ENCODE measurements around the gene EFNA4.

The EFNA4 gene

GRCh38 chr1:155075535-155075934, 12.0 kb downstream of the EFNA4 start:
- no peak for DNase-seq

- DNase-seq: no peak
These were observed 12.8 kb downstream of the EFNA4 start for GRCh38 chr1:155076371-155076770.

DNA sequence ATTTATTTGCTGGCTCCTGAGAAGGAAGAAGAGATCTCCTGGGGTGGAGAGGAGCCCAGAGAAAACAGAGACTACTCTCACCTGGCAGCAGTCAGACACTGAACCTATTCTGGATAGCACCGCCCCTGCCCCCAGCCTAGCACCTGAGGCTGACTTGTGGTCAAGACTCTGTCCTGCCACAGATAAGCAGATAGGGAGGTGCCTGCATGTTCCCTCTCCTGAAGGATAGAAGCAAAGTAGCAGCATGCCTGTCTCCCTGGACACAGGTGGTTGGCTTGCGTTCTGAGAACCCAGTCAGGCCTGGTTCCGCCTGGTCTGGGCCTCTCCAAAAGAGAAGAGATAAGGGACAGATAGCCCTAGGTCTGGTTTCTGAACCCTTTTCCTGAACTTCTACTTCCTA, 13.8 kb downstream of the EFNA4 start:
- DNase-seq: no peak

- DNase-seq: no peak
These were observed 14.4 kb downstream of the EFNA4 start for GRCh38 chr1:155077758-155078445.

GRCh38 chr1:155078469-155079209, 15.1 kb downstream of the EFNA4 start, which contains the start of gene EFNA3:
EFNA3 (plus strand) TSS chr1:155078837; CDS start chr1:155078942, 105 bp downstream.
- peak; percentile 59 for DNase-seq

DNA sequence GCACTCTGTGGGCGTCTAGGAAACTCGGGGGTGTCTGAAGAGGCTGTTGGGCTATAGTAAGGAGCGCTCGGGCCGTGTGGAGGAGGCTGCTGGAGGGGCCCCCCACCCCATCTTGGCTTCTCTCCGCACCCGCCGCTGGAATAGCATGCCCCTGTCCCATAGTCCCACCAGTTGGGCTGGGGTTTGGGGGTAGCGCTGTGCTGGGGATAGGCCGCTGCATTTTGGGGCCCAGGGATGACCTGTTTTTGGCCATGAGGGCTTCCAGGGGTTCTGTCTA, 15.6 kb downstream of the EFNA4 start:
- DNase-seq: no peak

GRCh38 chr1:155079487-155080311, 16.2 kb downstream of the EFNA4 start:
- DNase-seq: no peak

- no peak for DNase-seq
These were observed 17.0 kb downstream of the EFNA4 start for GRCh38 chr1:155080312-155081228.

GRCh38 chr1:155081472-155082300, 18.1 kb downstream of the EFNA4 start:
- no peak for DNase-seq

GRCh38 chr1:155082301-155083051, 18.9 kb downstream of the EFNA4 start:
- DNase-seq: no peak

DNA sequence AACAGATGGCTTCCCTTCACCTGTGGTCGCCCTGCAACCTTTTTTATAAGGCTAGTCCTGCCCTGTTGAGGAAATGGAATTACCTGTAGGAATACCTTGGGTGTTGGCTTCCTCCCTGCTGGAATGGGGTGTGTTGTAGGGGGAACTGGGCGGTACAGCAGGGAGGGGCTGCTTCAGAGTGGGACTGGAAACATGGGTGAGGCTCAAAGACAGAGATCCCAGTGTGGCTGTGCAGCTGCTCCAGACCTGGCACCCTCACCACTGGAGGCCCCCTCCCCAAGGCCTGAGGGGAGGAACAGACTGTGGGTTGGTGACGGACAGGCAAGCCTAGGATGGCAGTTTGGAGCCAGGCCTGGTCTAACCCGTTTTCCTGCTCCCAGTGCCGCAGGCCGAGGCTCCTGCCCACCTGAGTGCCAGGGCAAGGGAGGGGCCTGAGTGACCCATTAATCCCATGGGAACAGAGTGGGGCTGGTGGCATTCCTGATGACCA, 19.6 kb downstream of the EFNA4 start:
- DNase-seq: no peak

- no peak for DNase-seq
These were observed 20.6 kb downstream of the EFNA4 start for GRCh38 chr1:155083865-155084721.

DNA sequence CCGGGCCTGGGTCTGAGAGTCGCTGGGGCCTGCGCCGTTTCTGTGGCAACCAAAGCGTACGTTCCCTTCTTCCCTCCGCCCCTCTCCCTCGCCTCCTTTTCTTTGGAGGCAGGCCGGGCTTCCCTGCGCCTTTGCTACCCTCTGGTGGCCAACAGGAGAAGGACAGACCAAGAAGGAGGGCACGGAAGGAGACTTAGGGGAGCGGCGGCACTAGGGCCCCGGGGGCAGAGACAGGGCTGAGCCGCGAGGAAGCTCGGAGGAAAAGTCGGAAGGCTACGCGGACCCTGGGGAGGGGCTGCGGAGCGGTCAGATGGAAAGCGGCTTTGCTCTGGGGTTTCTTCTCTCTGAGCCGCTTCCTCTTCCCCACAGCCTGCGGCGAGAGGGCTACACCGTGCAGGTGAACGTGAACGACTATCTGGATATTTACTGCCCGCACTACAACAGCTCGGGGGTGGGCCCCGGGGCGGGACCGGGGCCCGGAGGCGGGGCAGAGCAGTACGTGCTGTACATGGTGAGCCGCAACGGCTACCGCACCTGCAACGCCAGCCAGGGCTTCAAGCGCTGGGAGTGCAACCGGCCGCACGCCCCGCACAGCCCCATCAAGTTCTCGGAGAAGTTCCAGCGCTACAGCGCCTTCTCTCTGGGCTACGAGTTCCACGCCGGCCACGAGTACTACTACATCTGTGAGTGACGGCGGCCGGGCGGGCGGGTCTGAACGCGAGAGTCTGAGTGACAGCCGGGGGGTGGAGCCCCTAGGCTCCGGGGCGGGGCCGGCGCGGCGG, 21.4 kb downstream of the EFNA4 start:
- peak; percentile 85 for DNase-seq

DNA sequence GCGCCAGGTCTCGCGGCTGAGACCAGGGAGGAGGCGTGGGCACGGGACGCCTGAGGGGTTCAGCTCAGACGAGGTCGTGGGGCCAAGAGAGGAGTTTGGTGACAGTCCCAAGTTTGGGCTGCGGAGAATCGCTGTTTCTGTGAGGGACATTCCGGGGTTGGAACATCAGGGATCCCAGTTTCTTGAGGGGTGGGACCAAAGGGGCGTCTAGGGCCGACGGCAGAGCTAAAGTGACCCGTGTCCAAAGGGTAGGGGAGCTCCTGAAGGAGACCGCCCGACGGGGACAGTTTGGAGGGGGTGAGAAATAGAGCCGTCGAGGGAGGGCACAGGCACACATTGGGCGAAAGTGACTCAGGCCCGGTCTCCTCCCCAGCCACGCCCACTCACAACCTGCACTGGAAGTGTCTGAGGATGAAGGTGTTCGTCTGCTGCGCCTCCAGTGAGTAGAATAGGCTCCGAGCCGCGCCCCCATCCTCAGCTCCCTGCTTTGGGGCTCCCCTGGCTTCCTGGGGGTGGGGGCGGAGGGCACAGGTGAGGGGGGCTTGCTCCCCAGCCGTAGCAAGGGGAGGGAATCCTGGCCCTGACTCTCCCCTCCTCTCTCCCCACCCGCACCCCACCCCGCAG, 22.1 kb downstream of the EFNA4 start:
- peak; percentile 74 for DNase-seq

DNA sequence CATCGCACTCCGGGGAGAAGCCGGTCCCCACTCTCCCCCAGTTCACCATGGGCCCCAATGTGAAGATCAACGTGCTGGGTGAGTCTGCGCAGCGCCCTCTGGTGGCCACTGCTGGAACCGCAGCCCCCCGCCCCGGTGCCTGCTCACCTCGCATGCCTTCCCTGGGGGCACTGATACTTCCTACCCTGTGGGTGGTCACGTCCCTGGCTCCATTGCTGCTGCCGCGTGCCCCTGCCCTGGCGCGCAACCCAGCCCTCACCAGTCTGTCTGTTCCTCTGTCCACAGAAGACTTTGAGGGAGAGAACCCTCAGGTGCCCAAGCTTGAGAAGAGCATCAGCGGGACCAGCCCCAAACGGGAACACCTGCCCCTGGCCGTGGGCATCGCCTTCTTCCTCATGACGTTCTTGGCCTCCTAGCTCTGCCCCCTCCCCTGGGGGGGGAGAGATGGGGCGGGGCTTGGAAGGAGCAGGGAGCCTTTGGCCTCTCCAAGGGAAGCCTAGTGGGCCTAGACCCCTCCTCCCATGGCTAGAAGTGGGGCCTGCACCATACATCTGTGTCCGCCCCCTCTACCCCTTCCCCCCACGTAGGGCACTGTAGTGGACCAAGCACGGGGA, 22.7 kb downstream of the EFNA4 start:
- DNase-seq: peak; percentile 80

DNA sequence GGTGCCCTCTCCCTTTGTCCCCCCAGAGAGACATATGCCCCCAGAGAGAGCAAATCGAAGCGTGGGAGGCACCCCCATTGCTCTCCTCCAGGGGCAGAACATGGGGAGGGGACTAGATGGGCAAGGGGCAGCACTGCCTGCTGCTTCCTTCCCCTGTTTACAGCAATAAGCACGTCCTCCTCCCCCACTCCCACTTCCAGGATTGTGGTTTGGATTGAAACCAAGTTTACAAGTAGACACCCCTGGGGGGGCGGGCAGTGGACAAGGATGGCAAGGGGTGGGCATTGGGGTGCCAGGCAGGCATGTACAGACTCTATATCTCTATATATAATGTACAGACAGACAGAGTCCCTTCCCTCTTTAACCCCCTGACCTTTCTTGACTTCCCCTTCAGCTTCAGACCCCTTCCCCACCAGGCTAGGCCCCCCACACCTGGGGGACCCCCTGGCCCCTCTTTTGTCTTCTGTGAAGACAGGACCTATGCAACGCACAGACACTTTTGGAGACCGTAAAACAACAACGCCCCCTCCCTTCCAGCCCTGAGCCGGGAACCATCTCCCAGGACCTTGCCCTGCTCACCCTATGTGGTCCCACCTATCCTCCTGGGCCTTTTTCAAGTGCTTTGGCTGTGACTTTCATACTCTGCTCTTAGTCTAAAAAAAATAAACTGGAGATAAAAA, 23.5 kb downstream of the EFNA4 start:
- no peak for DNase-seq
